ENCODE measurements around the gene PPIA. TPM values are rescaled to one million over a fixed set of nuclear protein-coding genes. Genes with fewer than 3 reads are reported as not detected.

Gene PPIA
- polyA plus RNA-seq, 3 donors: 1,614 to 2,276 (median 2,037) TPM

GRCh38 chr7:44749992-44750391 is 46.5 kb upstream of the PPIA start:
- Histone ChIP-seq H3K79me2 (ENCODE audit: insufficient read depth, low read length) (peaks cover 62% of the 10 kb centered on the region), H3K36me3 (replicated peaks in 1 of 2; ENCODE audit: control insufficient read depth in 1 of 2, insufficient read depth in 2 of 2, low read length in 2 of 2) (no peaks in the 10 kb centered on the region), H4K20me1 (ENCODE audit: insufficient read depth, low read length) (peaks cover 56% of the 10 kb centered on the region), H2AFZ (ENCODE audit: insufficient read depth, low read depth, low read length, poor library complexity, severe bottlenecking) (no peak overlapping the region), H3K4me3 (replicated peaks in 1 of 3; ENCODE audit: low read depth in 2 of 3, low read length in 3 of 3) (peak overlapping the region in 2 of 3 experiments; percentile 83 to 85), H3K9ac (ENCODE audit: insufficient read depth, low read length, poor library complexity, severe bottlenecking) (no peak overlapping the region), H3K27ac (ENCODE audit: low read depth in 1 of 2, low read length in 2 of 2) (peak overlapping the region in 1 of 2 donors; percentile 71), H3K9me3 (replicated peaks in 1 of 2; ENCODE audit: control insufficient read depth in 1 of 2, insufficient read depth in 1 of 2, low read length in 2 of 2) (no peaks in the 10 kb centered on the region), H3K27me3 (ENCODE audit: control insufficient read depth in 2 of 2, insufficient read depth in 2 of 2, low read length in 2 of 2) (no peaks in the 10 kb centered on the region), H3K4me1 (ENCODE audit: control insufficient read depth in 1 of 2, insufficient read depth in 2 of 2, low read length in 2 of 2) (peaks cover 31 to 34% of the 10 kb centered on the region in 2 donors), H3K4me2 (replicated peaks; ENCODE audit: extremely low read depth, low read length, poor library complexity, severe bottlenecking) (peak overlapping the region; percentile 84)
- no peak for DNase-seq
- H3K36me3 Mint-ChIP-seq: peaks cover 14 to 19% of the 10 kb centered on the region in 2 donors
- H3K4me3 Mint-ChIP-seq: peak overlapping the region; percentile 86 to 93
- TF ChIP-seq CTCF (IDR thresholded peaks at IDR 0.05): no peak
- no peaks in the 10 kb centered on the region for H3K27me3 Mint-ChIP-seq (ENCODE audit: low read depth in 3 of 3)
- peaks cover 39% of the 10 kb centered on the region for H3K4me1 Mint-ChIP-seq
- 100% methylated on average over 1 of the region's 2 CpGs for WGBS (ENCODE audit: insufficient coverage)
- no peaks in the 10 kb centered on the region for H3K9me3 Mint-ChIP-seq
- H3K27ac Mint-ChIP-seq: peak overlapping the region in 6 of 7 donors; percentile 69 to 92 (median 84)
- intact Hi-C loops (cut with micrococcal nuclease): loop anchor here (5.0 to 10.0 kb wide), 8 partner anchors 45 to 255 kb away; partner anchors contain the start of genes PPIA (in 2 of the 2), CCM2 (in 1 of the 2), DDX56 (in 1 of the 2) and H2AZ2 (in 1 of the 2)

GRCh38 chr7:44750424-44750823 is 46.1 kb upstream of the PPIA start:
- Histone ChIP-seq H3K27ac (ENCODE audit: low read depth in 1 of 2, low read length in 2 of 2) (peak overlapping the region; percentile 31 to 71), H4K20me1 (ENCODE audit: insufficient read depth, low read length) (peaks cover 60% of the 10 kb centered on the region), H3K4me3 (replicated peaks in 1 of 3; ENCODE audit: low read depth in 2 of 3, low read length in 3 of 3) (peak overlapping the region in 1 of 3 experiments; percentile 83), H3K9me3 (replicated peaks in 1 of 2; ENCODE audit: control insufficient read depth in 1 of 2, insufficient read depth in 1 of 2, low read length in 2 of 2) (no peaks in the 10 kb centered on the region), H3K79me2 (ENCODE audit: insufficient read depth, low read length) (peaks cover 66% of the 10 kb centered on the region), H3K4me1 (ENCODE audit: control insufficient read depth in 1 of 2, insufficient read depth in 2 of 2, low read length in 2 of 2) (peaks cover 31 to 34% of the 10 kb centered on the region in 2 donors), H3K27me3 (ENCODE audit: control insufficient read depth in 2 of 2, insufficient read depth in 2 of 2, low read length in 2 of 2) (no peaks in the 10 kb centered on the region), H3K9ac (ENCODE audit: insufficient read depth, low read length, poor library complexity, severe bottlenecking) (peak overlapping the region; percentile 22), H3K36me3 (replicated peaks in 1 of 2; ENCODE audit: control insufficient read depth in 1 of 2, insufficient read depth in 2 of 2, low read length in 2 of 2) (no peaks in the 10 kb centered on the region), H3K4me2 (replicated peaks; ENCODE audit: extremely low read depth, low read length, poor library complexity, severe bottlenecking) (peak overlapping the region; percentile 84), H2AFZ (ENCODE audit: insufficient read depth, low read depth, low read length, poor library complexity, severe bottlenecking) (no peak overlapping the region)
- H3K4me1 Mint-ChIP-seq: peaks cover 39% of the 10 kb centered on the region
- no peaks in the 10 kb centered on the region for H3K27me3 Mint-ChIP-seq (ENCODE audit: low read depth in 3 of 3)
- H3K36me3 Mint-ChIP-seq: peaks cover 14 to 19% of the 10 kb centered on the region in 2 donors
- no peak for TF ChIP-seq CTCF (IDR thresholded peaks at IDR 0.05)
- 86% methylated on average over 3 of the region's 3 CpGs for WGBS (ENCODE audit: insufficient coverage)
- intact Hi-C loops (cut with micrococcal nuclease): loop anchor here (5.0 to 10.0 kb wide), 4 partner anchors 46 to 94 kb away; partner anchors contain the start of genes PPIA (in 2 of the 2) and H2AZ2 (in 1 of the 2)
- peak overlapping the region; percentile 20 to 92 (median 69) for H3K27ac Mint-ChIP-seq
- H3K9me3 Mint-ChIP-seq: no peaks in the 10 kb centered on the region
- H3K4me3 Mint-ChIP-seq: peak overlapping the region; percentile 8 to 37
- no peak for DNase-seq
